Measurements from ENCODE around the gene FAM89A.
"Not testable (repeated sequence)": the region's sequence is repeated elsewhere in the genome, so short reads cannot be mapped to it uniquely, and the experiment has no call there.

FAM89A gene

GRCh38 chr1:230985711-230986110, 54.3 kb downstream of the FAM89A start:
- DNase-seq, result no peak

- DNase-seq, result not testable (repeated sequence)
These were observed 55.2 kb downstream of the FAM89A start for GRCh38 chr1:230984622-230985515.

- no peak for DNase-seq
These were observed 56.2 kb downstream of the FAM89A start for GRCh38 chr1:230983811-230984210.

- no peak for DNase-seq
These were observed 57.4 kb downstream of the FAM89A start for GRCh38 chr1:230982696-230983095.

GRCh38 chr1:230979952-230980351, 60.1 kb downstream of the FAM89A start:
- DNase-seq, result no peak

GRCh38 chr1:230979389-230979716, 60.7 kb downstream of the FAM89A start:
- DNase-seq, result no peak

GRCh38 chr1:230978491-230979388, 61.3 kb downstream of the FAM89A start, which contains the start of the genes ARV1 and TTC13:
ARV1 (plus strand) TSS chr1:230979094; CDS start chr1:230979106, 12 bp downstream.
TTC13 (minus strand) TSS chr1:230978861; CDS start chr1:230978830, 31 bp downstream.
- DNase-seq, result peak; percentile 95

- DNase-seq, result peak; percentile 5
These were observed 62.1 kb downstream of the FAM89A start for GRCh38 chr1:230977761-230978490.

GRCh38 chr1:230976825-230977747, 63.0 kb downstream of the FAM89A start:
- no peak for DNase-seq

GRCh38 chr1:230976360-230976759, 63.7 kb downstream of the FAM89A start:
- no peak for DNase-seq

GRCh38 chr1:230975636-230976035, 64.4 kb downstream of the FAM89A start:
- no peak for DNase-seq

- no peak for DNase-seq
These were observed 67.2 kb downstream of the FAM89A start for GRCh38 chr1:230972855-230973271.

GRCh38 chr1:230971771-230972170, 68.3 kb downstream of the FAM89A start:
- no peak for DNase-seq

GRCh38 chr1:230970432-230970831, 69.6 kb downstream of the FAM89A start:
- DNase-seq, result no peak
